Stomach (tissue), 9 donors: Measurements from ENCODE around the gene KRTAP10-10. TPM values are rescaled to one million over a fixed set of nuclear protein-coding genes. Genes with fewer than 3 reads are reported as not detected.

Source experiments
- DNase-seq, 2 donors: peaks; one replicate each; pipeline versions ENCODE4 v3.0.0 to v3.0.0-alpha.2; 2013 to 2019
- H3K27ac ChIP-seq, 5 donors: fragments of 200-600 bp in 4 of 5; sonication (generic) in 4 of 5; one replicate each; pipeline ENCODE4 v1.5.1; 2013 to 2019; ENCODE audit warnings: mild to moderate bottlenecking in 1 of 5, moderate library complexity in 1 of 5
- H3K27me3 ChIP-seq, 3 donors: fragments of 200-600 bp; sonication (generic); one replicate each; pipeline ENCODE4 v1.5.1; 2017 to 2019; ENCODE audit warnings: mixed run types in 1 of 3
- H3K36me3 ChIP-seq, 4 donors: fragments of 200-600 bp; sonication (generic); 1 replicate in 3 of 4; 2 replicates in 1 of 4; pipeline ENCODE4 v1.5.1; 2016 to 2019
- H3K4me1 ChIP-seq, 4 donors: fragments of 200-600 bp; sonication (generic); one replicate each; pipeline ENCODE4 v1.5.1; 2016 to 2019
- H3K4me3 ChIP-seq, 4 donors: fragments of 200-600 bp; sonication (generic) in 3 of 4; one replicate each; pipeline ENCODE4 v1.5.1; 2016 to 2019; ENCODE audit warnings: mild to moderate bottlenecking in 1 of 4
- H3K9me3 ChIP-seq, 4 donors: fragments of 200-600 bp; sonication (generic); one replicate each; pipeline ENCODE4 v1.5.1; 2016 to 2019
- EP300 ChIP-seq: sonication (generic); formaldehyde crosslinking; IDR thresholded peaks from one replicate; pipeline ENCODE4 v1.6.1; 2017; ENCODE audit warnings: antibody characterized with exemption
- POLR2A ChIP-seq, 4 donors: fragments of 450-650 bp; IDR thresholded peaks; one replicate each; pipeline ENCODE4 v1.6.1; 2016; ENCODE audit warnings: antibody characterized with exemption in 4 of 4, control low read depth in 2 of 4, mild to moderate bottlenecking in 1 of 4, moderate library complexity in 1 of 4
- POLR2AphosphoS5 ChIP-seq, 3 donors: sonication (generic); formaldehyde crosslinking; IDR thresholded peaks; one replicate each; pipeline ENCODE4 v1.6.1; 2016; ENCODE audit warnings: antibody characterized with exemption in 3 of 3
- WGBS, 5 donors: extraction: QIAGEN DNeasy Blood & Tissue Kit in 3 of 5; methylation state at CpG; one replicate each; pipeline versions ENCODE4 v1.1.5 to v1.1.7; 2013 to 2018; 5-methylcytosine and 5-hydroxymethylcytosine counted together
- intact Hi-C: fragments of 100-400 bp; cut with DNase I; formaldehyde crosslinking; loops from one replicate; pipeline ENCODE4 v1.15.1; 2023; ENCODE audit warnings: low total_unique reads
- polyA plus RNA-seq, 3 donors: library from polyadenylated mRNA; stranded (reverse); fragments of 200-250 nt; gene quantifications; one replicate each; pipeline ENCODE4 v1.2.3, GENCODE V29; 2013
- total RNA-seq, 5 donors: library from RNA; depleted of rRNA; stranded (reverse); fragments of >200 nt; gene quantifications; one replicate each; pipeline versions ENCODE4 v1.1.0 to v1.2.3, GENCODE V29; 2014 to 2016
- TF ChIP-seq, protein P1 (sequence below), 7 experiments: fragments of 450-650 bp in 4 of 7; fragments of 200-600 bp in 3 of 7; sonication (generic) in 3 of 7; IDR thresholded peaks; one replicate each; pipeline ENCODE4 v1.5.1; 2016 to 2019; ENCODE audit warnings: antibody characterized with exemption in 7 of 7, control low read depth in 2 of 7, mild to moderate bottlenecking in 1 of 7
- donor health status: healthy with polysubstance abuse.
- donor health status: Bipolar disorder and iron deficiency.
- donor health status: healthy.

Gene KRTAP10-10
- total and polyA plus RNA-seq, 8 donors = not detected

GRCh38 chr21:44612669-44613229, 24.4 kb upstream of the KRTAP10-10 start:
- 79 to 85% (median 81%) methylated on average over 13 of the region's 13 CpGs for WGBS, 5 donors
- Histone ChIP-seq H3K4me1 (no peaks in the 10 kb centered on the region), H3K4me3 (no peak overlapping the region), H3K27ac (no peak overlapping the region), H3K36me3 (no peaks in the 10 kb centered on the region), H3K27me3 (peaks cover 0 to 49% (median 0%) of the 10 kb centered on the region in 3 donors), H3K9me3 (peaks cover 4 to 34% (median 28%) of the 10 kb centered on the region in 4 donors)
- DNase-seq = no peak
- TF ChIP-seq EP300 (no peak), POLR2AphosphoS5 (IDR thresholded peaks at IDR 0.05) (no peak), POLR2A (IDR thresholded peaks at IDR 0.05) (no peak)
- TF ChIP-seq, protein P1, sequence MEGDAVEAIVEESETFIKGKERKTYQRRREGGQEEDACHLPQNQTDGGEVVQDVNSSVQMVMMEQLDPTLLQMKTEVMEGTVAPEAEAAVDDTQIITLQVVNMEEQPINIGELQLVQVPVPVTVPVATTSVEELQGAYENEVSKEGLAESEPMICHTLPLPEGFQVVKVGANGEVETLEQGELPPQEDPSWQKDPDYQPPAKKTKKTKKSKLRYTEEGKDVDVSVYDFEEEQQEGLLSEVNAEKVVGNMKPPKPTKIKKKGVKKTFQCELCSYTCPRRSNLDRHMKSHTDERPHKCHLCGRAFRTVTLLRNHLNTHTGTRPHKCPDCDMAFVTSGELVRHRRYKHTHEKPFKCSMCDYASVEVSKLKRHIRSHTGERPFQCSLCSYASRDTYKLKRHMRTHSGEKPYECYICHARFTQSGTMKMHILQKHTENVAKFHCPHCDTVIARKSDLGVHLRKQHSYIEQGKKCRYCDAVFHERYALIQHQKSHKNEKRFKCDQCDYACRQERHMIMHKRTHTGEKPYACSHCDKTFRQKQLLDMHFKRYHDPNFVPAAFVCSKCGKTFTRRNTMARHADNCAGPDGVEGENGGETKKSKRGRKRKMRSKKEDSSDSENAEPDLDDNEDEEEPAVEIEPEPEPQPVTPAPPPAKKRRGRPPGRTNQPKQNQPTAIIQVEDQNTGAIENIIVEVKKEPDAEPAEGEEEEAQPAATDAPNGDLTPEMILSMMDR (IDR thresholded peaks at IDR 0.05) = no peak
- intact Hi-C loops = no loop called here

GRCh38 chr21:44613386-44614155, 23.6 kb upstream of the KRTAP10-10 start:
- Histone ChIP-seq H3K27ac (no peak overlapping the region), H3K27me3 (peaks cover 0 to 49% (median 0%) of the 10 kb centered on the region in 3 donors), H3K9me3 (peaks cover 4 to 34% (median 28%) of the 10 kb centered on the region in 4 donors), H3K4me3 (no peak overlapping the region), H3K36me3 (no peaks in the 10 kb centered on the region), H3K4me1 (no peaks in the 10 kb centered on the region)
- DNase-seq = no peak
- TF ChIP-seq, protein P1 (IDR thresholded peaks at IDR 0.05) = no peak
- TF ChIP-seq POLR2A (IDR thresholded peaks at IDR 0.05) (no peak), EP300 (no peak), POLR2AphosphoS5 (IDR thresholded peaks at IDR 0.05) (no peak)
- WGBS, 5 donors = 85 to 89% (median 87%) methylated on average over 18 to 26 of the region's 26 CpGs
- intact Hi-C loops = no loop called here

- intact Hi-C loops = no loop called here
- WGBS, 5 donors = 78 to 83% (median 80%) methylated on average over 13 to 20 of the region's 20 CpGs
These were observed 23.0 kb upstream of the KRTAP10-10 start for GRCh38 chr21:44614161-44614631.

DNA sequence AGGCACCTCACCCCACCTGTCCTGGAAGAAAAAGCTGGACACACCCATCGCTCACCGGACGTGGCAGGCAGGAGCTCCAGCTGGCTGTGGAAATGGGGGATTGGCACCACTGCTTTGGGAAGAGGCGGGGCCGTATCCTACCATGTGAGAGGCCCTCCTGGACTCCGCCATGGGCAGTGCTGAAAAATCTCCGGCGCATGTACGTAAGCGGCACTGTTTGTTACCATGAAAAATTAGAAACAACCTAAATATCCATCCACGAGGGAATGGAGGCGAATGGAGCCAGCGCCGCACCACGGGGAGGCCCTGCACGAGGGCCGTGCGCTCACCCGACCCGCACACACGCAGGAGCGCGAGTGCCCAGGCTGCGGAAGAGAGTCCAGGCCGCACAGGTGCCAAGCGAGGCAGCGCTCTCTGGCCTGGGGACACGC, 22.2 kb upstream of the KRTAP10-10 start:
- Histone ChIP-seq H3K4me1 (no peaks in the 10 kb centered on the region), H3K9me3 (peaks cover 4 to 23% (median 19%) of the 10 kb centered on the region in 4 donors), H3K27me3 (peaks cover 0 to 49% (median 0%) of the 10 kb centered on the region in 3 donors), H3K4me3 (no peak overlapping the region), H3K27ac (no peak overlapping the region), H3K36me3 (no peaks in the 10 kb centered on the region)
- no peak for DNase-seq
- TF ChIP-seq EP300 = no peak
- TF ChIP-seq POLR2AphosphoS5 (IDR thresholded peaks at IDR 0.05) = no peak
- TF ChIP-seq, protein P1 (IDR thresholded peaks at IDR 0.05) = no peak
- TF ChIP-seq POLR2A (IDR thresholded peaks at IDR 0.05) = no peak
- WGBS, 5 donors = 82 to 87% (median 87%) methylated on average over 28 of the region's 28 CpGs
- intact Hi-C loops = no loop called here

More at GRCh38 chr21:44614161-44614631, 23.0 kb upstream of the KRTAP10-10 start:
- Histone ChIP-seq H3K36me3 (no peaks in the 10 kb centered on the region), H3K9me3 (peaks cover 4 to 31% (median 25%) of the 10 kb centered on the region in 4 donors), H3K4me3 (no peak overlapping the region), H3K27me3 (peaks cover 0 to 49% (median 0%) of the 10 kb centered on the region in 3 donors), H3K4me1 (no peaks in the 10 kb centered on the region), H3K27ac (no peak overlapping the region)
- TF ChIP-seq EP300 (no peak), POLR2AphosphoS5 (IDR thresholded peaks at IDR 0.05) (no peak)
- TF ChIP-seq, protein P1 (IDR thresholded peaks at IDR 0.05) = no peak
- DNase-seq = no peak
